HG03469 (cell line): ENCODE data around the gene ANKRD27.
"Not testable (repeated sequence)": the region's sequence is repeated elsewhere in the genome, so short reads cannot be mapped to it uniquely, and the experiment has no call there.

Experiments
- ATAC-seq: cut with Tn5 transposase; IDR thresholded peaks from one replicate; pipeline ENCODE4 v1.9.1; 2021; ENCODE audit warnings: mild to moderate bottlenecking, moderate library complexity, moderate number of reproducible peaks; ENCODE audit not compliant: unreplicated experiment

The ANKRD27 gene

GRCh38 chr19:32656379-32656778, 18.6 kb downstream of the ANKRD27 start:
- not testable (repeated sequence) for ATAC-seq

GRCh38 chr19:32653599-32653915, 21.4 kb downstream of the ANKRD27 start:
- ATAC-seq: no peak

GRCh38 chr19:32652894-32653598, 21.9 kb downstream of the ANKRD27 start:
- ATAC-seq: no peak

- ATAC-seq: not testable (repeated sequence)
Observed at GRCh38 chr19:32652331-32652730, 22.6 kb downstream of the ANKRD27 start.

- ATAC-seq: no peak
Observed at GRCh38 chr19:32651729-32652140, 23.2 kb downstream of the ANKRD27 start.

- no peak for ATAC-seq
Observed at GRCh38 chr19:32650671-32651070, 24.3 kb downstream of the ANKRD27 start.

- ATAC-seq: no peak
Observed at GRCh38 chr19:32649751-32650150, 25.2 kb downstream of the ANKRD27 start.

GRCh38 chr19:32647361-32647760, 27.6 kb downstream of the ANKRD27 start:
- ATAC-seq: no peak

- ATAC-seq: no peak
Observed at GRCh38 chr19:32646556-32646955, 28.4 kb downstream of the ANKRD27 start.

GRCh38 chr19:32642771-32643170, 32.2 kb downstream of the ANKRD27 start:
- ATAC-seq: no peak

- no peak for ATAC-seq
Observed at GRCh38 chr19:32638625-32639024, 36.4 kb downstream of the ANKRD27 start.

GRCh38 chr19:32637480-32637879, 37.5 kb downstream of the ANKRD27 start:
- no peak for ATAC-seq

- no peak for ATAC-seq
Observed at GRCh38 chr19:32631381-32631780, 43.6 kb downstream of the ANKRD27 start.

GRCh38 chr19:32630338-32630737, 44.6 kb downstream of the ANKRD27 start:
- ATAC-seq: no peak

- no peak for ATAC-seq
Observed at GRCh38 chr19:32627714-32628270, 47.2 kb downstream of the ANKRD27 start.

- no peak for ATAC-seq
Observed at GRCh38 chr19:32626969-32627368, 48.0 kb downstream of the ANKRD27 start.

GRCh38 chr19:32624410-32624809, 50.6 kb downstream of the ANKRD27 start:
- no peak for ATAC-seq

GRCh38 chr19:32622002-32622401, 53.0 kb downstream of the ANKRD27 start:
- ATAC-seq: no peak

- ATAC-seq: no peak
Observed at GRCh38 chr19:32619051-32619685, 55.8 kb downstream of the ANKRD27 start.

- ATAC-seq: no peak
Observed at GRCh38 chr19:32615569-32615968, 59.4 kb downstream of the ANKRD27 start.

- no peak for ATAC-seq
Observed at GRCh38 chr19:32614916-32615315, 60.1 kb downstream of the ANKRD27 start.

GRCh38 chr19:32613008-32613407, 62.0 kb downstream of the ANKRD27 start:
- no peak for ATAC-seq
